Activated CD8-positive, alpha-beta memory T cell treated with anti-CD3 and anti-CD28 coated beads, Interleukin-2, amount 50 U/mL, for 1 hour (primary cell): ENCODE data around the gene TMEM100.

Experiments used
- DNase-seq: peaks from one replicate; pipeline ENCODE4 v3.0.0-alpha.2; 2020; ENCODE audit errors: extremely low read depth

TMEM100 gene

DNA sequence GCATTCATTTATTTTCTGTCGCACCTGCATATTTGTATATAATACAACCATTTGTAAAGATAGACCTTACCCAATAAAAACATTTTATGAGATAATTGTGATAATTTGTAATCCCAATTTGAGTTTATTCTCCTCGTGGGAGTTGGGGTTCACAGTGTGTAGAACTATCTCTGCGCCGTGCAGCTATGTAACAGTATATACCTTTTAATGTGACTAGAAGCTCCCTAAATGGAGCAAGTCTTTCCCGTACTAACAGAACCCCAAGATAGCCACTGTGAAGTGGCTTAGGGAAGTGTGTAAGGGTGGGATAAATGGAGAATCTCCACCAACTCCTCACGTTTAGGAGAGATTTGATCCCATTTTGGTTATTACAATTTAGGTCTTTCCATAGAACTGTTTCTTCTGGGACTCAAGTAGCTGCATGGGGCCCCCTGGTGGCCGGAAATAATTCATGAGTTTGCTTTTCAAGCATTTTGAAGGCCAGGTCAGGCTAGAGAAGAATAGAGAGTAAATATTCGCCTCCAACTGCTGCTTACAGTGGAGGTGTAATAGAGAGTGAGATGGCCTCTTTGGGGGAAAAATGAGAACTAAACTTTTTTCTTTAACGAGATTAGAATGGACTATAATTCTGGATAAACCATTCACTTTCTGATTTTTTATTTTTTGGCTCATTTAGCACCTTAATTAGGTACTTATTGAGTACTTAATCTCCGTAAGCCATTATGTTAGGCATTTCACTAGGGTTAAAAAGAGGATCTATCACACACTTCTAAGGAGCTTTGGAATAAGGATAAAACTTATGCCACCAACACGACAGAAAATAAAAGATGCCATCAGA, 4.5 kb downstream of the TMEM100 start:
- DNase-seq, result no peak

- no peak for DNase-seq
Observed at GRCh38 chr17:55717432-55717831, 5.2 kb downstream of the TMEM100 start.

DNA sequence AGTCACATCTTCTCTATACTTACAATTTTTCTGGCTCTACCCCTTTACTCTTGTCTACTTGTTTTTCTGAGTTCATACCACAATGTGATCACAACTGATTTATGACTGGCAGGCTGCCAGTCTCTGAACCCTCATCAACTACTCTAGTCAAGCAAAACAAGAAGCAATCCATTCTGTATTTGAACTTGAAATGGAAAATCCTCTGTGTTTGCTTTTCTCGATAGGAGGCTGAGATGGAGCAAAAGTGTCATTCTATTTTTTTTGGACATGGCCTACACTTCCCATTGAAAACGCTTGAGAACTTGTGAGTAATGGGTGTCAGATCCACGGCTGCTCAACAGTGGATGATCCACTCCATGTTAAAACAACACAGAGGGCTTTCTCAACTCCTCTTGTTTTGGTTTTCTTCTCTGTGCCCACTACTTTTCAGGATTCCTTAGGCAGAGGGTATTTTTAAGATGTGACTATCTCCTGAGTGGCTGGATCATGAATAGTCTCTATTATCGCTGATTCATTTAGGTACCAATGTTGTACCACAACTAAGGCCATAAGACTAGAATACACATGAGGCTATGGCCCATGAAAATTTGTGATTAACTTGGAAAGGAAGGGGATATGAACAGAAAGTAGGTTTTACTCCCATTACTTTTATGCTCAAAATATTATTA, 11.7 kb downstream of the TMEM100 start:
- DNase-seq, result no peak

GRCh38 chr17:55710410-55710809, 12.3 kb downstream of the TMEM100 start:
- DNase-seq, result no peak

GRCh38 chr17:55709984-55710383, 12.7 kb downstream of the TMEM100 start:
- DNase-seq, result no peak

GRCh38 chr17:55709440-55709839, 13.2 kb downstream of the TMEM100 start:
- no peak for DNase-seq

GRCh38 chr17:55708175-55708974, 14.3 kb downstream of the TMEM100 start:
- DNase-seq, result no peak

DNA sequence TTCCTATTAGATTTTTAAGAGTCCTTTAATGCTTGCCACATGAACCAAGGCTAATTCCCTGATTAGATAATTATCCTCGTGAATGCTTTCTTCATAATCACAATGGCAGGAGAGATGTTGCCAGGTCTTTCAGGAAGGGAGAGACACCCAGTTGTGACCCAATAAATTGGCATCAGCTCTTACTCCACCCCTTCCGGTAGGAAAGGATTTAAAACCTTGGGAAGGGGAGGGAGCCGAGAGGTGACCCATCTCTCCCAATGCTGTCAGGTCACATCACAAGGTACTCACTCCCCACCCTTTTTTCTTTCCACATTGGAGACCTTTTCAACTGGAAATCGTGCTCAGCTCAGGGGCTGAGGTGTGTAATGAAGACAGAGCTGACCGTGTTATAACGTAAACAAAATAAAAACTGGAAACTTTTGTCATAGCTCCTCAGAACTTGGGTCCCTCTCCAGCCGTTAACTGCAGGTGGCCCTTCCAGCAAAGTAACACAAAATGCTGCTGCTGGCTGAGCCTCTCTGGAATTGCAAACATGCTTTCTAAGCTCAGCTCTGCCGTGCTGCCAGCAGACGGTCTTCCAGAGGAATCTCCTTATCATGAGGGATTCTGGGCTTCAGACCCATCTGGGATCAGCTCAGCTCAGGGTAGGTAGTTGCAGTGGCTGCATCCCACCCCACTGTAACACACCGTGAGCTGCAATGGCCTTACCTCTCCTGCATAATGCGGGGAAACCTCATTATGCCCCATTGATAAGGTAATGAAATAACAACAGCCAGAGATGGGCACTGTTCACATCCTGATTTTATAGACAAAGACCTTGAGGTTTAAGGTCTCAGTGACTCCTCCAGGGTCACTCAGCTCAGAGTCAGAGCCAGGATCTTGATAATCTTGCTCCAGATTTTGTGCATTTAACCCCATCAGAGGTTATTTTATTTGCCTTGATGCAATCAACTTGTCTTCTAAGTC, 15.6 kb downstream of the TMEM100 start:
- no peak for DNase-seq

- no peak for DNase-seq
Observed at GRCh38 chr17:55705847-55706246, 16.8 kb downstream of the TMEM100 start.

DNA sequence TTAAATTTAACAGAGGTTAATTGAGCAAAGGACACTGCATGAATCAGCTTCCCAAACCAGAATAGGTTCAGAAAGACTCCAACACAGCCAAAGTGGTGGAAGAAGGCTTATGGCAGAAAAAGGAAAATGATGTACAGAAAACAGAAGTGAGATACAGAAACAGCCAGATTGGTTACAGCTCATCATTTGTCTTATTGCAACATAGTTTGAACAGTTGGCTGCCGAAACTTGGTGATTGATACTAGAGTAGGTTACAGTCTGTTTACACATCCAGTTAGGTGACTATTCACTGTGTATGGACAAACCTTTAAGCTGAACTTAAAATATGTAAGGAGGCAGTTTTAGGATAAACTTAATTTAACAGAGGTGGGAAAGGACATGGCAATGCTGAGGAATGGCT, 18.3 kb downstream of the TMEM100 start:
- DNase-seq, result no peak

- no peak for DNase-seq
Observed at GRCh38 chr17:55702150-55702549, 20.5 kb downstream of the TMEM100 start.

DNA sequence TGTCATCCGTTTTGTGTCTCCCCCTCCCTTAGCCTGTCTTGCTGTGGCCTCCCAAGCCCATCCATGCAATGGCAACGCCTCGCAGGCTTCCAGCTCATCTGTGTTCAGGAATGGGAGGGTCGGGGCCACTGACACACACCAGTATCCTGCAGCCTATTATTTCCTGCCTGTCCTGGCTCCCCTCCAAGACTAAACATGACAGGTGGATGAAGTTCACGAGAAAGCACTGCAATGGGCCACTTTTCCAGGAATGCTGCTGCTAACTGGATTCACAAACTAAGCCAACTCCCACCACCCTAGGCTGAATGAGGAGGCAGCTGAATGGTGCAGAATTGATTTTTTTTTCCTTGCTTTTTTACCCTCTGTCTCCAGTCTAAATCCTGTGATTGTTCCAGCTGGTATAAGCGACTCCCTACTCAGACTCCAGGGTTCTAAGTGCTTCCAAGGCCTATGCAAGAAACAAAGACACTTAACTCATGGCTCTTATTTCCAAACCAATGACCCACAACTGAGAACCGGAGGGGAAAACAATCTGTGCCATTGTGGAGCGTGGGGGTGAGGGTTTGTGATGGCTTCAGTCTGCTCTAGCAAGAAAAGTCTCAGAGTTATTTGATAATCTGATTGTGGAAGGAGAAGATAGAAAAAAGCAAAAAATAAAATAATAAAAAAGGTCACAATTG, 23.3 kb downstream of the TMEM100 start:
- DNase-seq, result no peak

DNA sequence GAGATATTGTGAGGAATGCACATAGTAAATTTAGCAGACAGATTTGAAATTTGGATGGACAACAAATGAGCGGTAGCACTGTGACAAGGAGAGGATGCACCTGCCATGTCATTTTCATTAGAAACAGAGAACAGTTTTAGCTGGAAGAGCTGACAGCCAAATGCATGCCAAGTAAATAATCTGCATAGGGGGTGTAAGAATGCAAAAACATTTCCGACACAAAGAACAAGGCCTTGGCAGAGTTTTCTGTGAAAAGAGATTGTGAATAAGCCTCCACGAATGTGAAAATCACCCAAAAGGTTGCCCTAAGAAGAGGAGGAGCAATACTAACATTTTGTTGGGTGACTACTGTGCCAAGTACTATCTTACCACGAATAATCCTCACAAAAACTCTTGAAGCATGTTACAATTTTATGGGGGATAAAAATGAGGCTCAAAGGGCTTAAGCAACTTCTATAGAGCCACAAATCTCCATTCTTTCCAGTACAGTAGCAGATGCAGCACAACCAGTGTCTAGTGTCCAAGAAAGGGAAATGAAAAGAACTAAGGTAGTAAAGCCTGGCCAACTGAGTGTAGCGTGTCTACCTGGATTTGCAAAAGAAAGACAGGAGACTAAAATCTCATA, 28.3 kb downstream of the TMEM100 start:
- DNase-seq, result no peak

GRCh38 chr17:55693254-55694216, 29.1 kb downstream of the TMEM100 start:
- no peak for DNase-seq

GRCh38 chr17:55692276-55692675, 30.4 kb downstream of the TMEM100 start:
- no peak for DNase-seq

GRCh38 chr17:55691666-55692065, 31.0 kb downstream of the TMEM100 start:
- DNase-seq, result no peak

- DNase-seq, result no peak
Observed at GRCh38 chr17:55690105-55690508, 32.6 kb downstream of the TMEM100 start.

DNA sequence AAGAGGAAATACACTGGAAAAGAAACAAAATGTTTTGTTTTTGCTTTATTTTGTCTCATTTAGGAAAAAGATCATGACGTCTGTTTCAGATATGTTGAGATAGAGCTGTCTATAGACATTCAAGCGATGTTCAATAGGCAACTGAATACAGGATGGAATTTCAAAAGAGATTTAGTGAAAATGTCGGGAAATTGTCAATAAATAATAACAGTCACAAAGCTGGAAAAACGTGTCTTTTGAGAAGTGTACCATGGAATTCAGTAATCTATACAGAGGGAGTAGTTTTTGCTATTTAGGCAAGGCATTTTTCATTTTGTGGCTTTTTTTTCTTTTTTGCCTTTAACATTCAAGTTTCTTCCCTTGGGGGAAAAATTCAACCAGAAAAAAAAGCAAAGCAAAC, 33.0 kb downstream of the TMEM100 start:
- no peak for DNase-seq

DNA sequence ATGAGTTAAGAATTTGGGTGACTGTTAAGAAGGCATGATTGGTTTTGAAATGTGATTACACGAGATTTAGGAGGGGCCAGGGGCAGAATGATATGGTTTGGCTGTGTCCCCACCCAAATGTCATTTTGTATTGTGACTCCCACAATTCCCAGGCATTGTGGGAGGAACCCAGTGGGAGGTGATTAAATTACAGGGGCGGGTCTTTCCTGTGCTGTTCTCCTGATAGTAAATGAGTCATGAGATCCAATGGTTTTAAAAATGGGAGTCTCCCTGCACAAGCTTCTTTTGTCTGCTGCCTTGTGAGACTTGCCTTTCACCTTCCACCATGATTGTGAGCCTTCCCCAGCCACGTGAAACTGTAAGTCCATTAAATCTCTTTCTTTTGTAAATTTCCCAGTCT, 34.6 kb downstream of the TMEM100 start:
- no peak for DNase-seq
